Hepatocyte (in vitro differentiated cells): ENCODE measurements around the gene KIF23.

Experiments
- CTCF ChIP-seq: fragments of 200-600 bp; sonication (generic); IDR thresholded peaks from 2 replicates; pipeline ENCODE4 v1.5.1; 2016; ENCODE audit warnings: antibody characterized with exemption, mild to moderate bottlenecking; ENCODE audit not compliant: poor library complexity
- EZH2 ChIP-seq: fragments of 200-600 bp; sonication (generic); IDR thresholded peaks from 2 replicates; pipeline ENCODE4 v1.6.1; 2016; ENCODE audit warnings: antibody characterized with exemption, mild to moderate bottlenecking, borderline replicate concordance
- EZH2phosphoT487 ChIP-seq: fragments of 200-600 bp; sonication (generic); IDR thresholded peaks from one replicate; pipeline ENCODE4 v1.6.1; 2018; ENCODE audit warnings: antibody characterized with exemption, mild to moderate bottlenecking, low read depth, moderate library complexity; ENCODE audit not compliant: unreplicated experiment, severe bottlenecking

DNA sequence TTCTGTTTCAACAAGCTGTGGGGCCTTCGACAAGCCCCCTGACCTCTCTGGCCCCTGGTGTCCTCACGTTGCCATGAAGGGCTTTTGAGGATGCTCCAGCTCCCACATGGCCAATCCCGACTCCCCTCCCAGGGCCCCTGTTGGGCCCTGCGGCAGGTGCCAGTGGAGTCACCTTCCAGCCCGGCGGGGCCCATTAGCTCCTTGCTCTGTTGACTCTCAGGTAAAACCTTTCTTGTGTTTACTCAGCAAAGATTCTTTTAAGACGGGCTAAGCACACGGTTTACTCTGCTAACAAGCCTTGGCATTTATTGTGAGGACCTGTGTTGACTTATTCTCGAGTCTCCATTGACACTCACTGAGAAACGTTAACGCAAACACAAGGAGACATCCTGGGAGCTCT, 53.5 kb downstream of the KIF23 start:
- TF ChIP-seq CTCF (no peak), EZH2 (no peak), EZH2phosphoT487 (peak; percentile 94)
